Fibroblast of lung (primary cell): ENCODE data around the gene CCDC74B. TPM values are rescaled to one million over a fixed set of nuclear protein-coding genes. Genes with fewer than 3 reads are reported as not detected.
"Not testable (repeated sequence)": the region's sequence is repeated elsewhere in the genome, so short reads cannot be mapped to it uniquely, and the experiment has no call there.

Experiments
- DNase-seq, 2 donors: peaks; one replicate each; pipeline versions ENCODE4 v3.0.0 to v3.0.0-alpha.2; 2010; ENCODE audit warnings: low read depth in 2 of 2
- H2AFZ ChIP-seq: 2 replicates; pipeline ENCODE4 v1.5.1; 2012; ENCODE audit warnings: low read length, control low read depth, inconsistent platforms
- H3K27ac ChIP-seq: 2 replicates; pipeline ENCODE4 v1.5.1; 2011; ENCODE audit warnings: low read length, control low read depth; ENCODE audit not compliant: insufficient read depth
- H3K27me3 ChIP-seq: 2 replicates; pipeline ENCODE4 v1.5.1; 2011; ENCODE audit warnings: mild to moderate bottlenecking, low read length; ENCODE audit not compliant: control insufficient read depth, insufficient read depth
- H3K36me3 ChIP-seq: 2 replicates; pipeline ENCODE4 v1.5.1; 2011; ENCODE audit warnings: low read length; ENCODE audit not compliant: control insufficient read depth, insufficient read depth
- H3K4me1 ChIP-seq: 2 replicates; pipeline ENCODE4 v1.5.1; 2011; ENCODE audit warnings: low read length; ENCODE audit not compliant: control insufficient read depth, insufficient read depth; ENCODE audit errors: extremely low read depth
- H3K4me2 ChIP-seq: 2 replicates; pipeline ENCODE4 v1.5.1; 2011; ENCODE audit warnings: low read length, control low read depth; ENCODE audit not compliant: insufficient read depth; ENCODE audit errors: extremely low read depth
- H3K4me3 ChIP-seq, 4 experiments: fragments of 200-600 bp in 1 of 4; sonication (generic) in 1 of 4; replicated peaks in 1 of 4; 2 replicates each; pipeline ENCODE4 v1.5.1; 2011 to 2016; ENCODE audit warnings: low read length in 4 of 4, low read depth in 3 of 4, mild to moderate bottlenecking in 3 of 4, control low read depth in 2 of 4, inconsistent platforms in 1 of 4, mixed read lengths in 1 of 4; ENCODE audit not compliant: insufficient read depth in 1 of 4; ENCODE audit errors: control extremely low read depth in 1 of 4
- H3K79me2 ChIP-seq: 2 replicates; pipeline ENCODE4 v1.5.1; 2012; ENCODE audit warnings: mild to moderate bottlenecking, low read length, inconsistent platforms; ENCODE audit not compliant: control insufficient read depth, insufficient read depth
- H3K9ac ChIP-seq: 2 replicates; pipeline ENCODE4 v1.5.1; 2011; ENCODE audit warnings: mild to moderate bottlenecking, low read length, control low read depth; ENCODE audit not compliant: insufficient read depth
- H3K9me3 ChIP-seq: 2 replicates; pipeline ENCODE4 v1.5.1; 2012; ENCODE audit warnings: low read depth, low read length; ENCODE audit not compliant: control insufficient read depth, insufficient read depth
- H4K20me1 ChIP-seq: 2 replicates; pipeline ENCODE4 v1.5.1; 2011; ENCODE audit warnings: low read length; ENCODE audit not compliant: control insufficient read depth, insufficient read depth; ENCODE audit errors: extremely low read depth
- EZH2 ChIP-seq: IDR thresholded peaks from 2 replicates; pipeline ENCODE4 v1.5.1; 2012; ENCODE audit warnings: low read length, control low read depth, mild to moderate bottlenecking; ENCODE audit errors: missing control alignments
- polyA plus RNA-seq, 2 donors: library from polyadenylated mRNA; depleted of rRNA in 1 of 2; stranded (reverse) in 1 of 2; unstranded in 1 of 2; fragments of >200 nt; gene quantifications; 2 replicates each; pipeline ENCODE4 v1.2.1, GENCODE V29; 2011 to 2012; ENCODE audit warnings: missing spikeins in 1 of 2
- total RNA-seq: library from RNA; depleted of rRNA; stranded (reverse); fragments of >200 nt; gene quantifications from 2 replicates; pipeline ENCODE4 v1.2.1, GENCODE V29; 2014
- TF ChIP-seq, protein P1 (sequence below), 2 donors: IDR thresholded peaks in 1 of 2; conservative IDR thresholded peaks in 1 of 2; 1 replicate in 1 of 2; 2 replicates in 1 of 2; pipeline ENCODE4 v1.5.1; 2011 to 2012; ENCODE audit warnings: low read length in 2 of 2, control low read depth in 1 of 2, inconsistent platforms in 1 of 2, low read depth in 1 of 2, mild to moderate bottlenecking in 1 of 2

CCDC74B gene
- total and polyA plus RNA-seq, 2 donors (not counting 1 experiment from before 2014, with no cell fraction given): 1.8 to 2.0 TPM

DNA sequence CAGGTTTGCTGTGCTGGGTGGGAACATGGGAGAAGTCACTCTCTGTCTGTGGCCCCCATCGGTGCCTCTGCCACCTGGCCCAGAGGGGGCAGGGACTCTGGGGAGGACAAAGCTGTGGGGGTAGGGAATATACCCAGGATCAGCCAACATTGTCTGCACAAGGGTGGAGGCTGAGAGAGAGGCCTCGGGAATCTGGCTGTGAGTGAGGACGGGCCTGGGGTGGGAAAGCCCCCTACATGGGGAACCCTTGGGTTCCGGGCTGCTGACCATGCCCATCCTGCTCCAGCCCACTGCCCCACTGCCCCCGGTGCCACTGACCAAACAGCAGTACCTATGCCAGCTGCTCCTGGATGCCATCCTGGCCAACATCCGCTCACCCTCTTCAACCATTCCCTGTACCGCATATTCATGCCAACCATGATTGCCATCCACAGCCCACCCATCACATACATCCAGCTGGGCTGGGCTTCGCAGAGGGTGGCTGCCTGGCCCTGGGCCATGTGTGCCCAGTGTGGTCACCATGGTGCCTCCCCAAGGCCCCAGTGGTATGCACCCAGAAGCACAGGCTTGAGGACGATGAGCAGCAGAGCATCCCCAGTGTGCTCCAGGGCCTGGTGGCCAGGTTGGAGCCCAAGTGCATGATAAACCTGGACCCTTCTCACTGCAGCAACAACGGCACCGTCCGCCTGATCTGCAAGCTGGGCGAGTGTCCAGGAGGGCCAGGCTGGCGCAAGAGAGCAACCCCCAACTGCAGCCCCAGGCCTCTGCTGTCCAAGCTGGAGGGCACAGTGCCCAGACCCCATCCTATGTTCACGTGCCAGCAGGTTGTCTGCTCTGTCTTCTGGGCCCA is 9.0 kb downstream of the CCDC74B start:
- Histone ChIP-seq H3K27me3 (no peaks in the 10 kb centered on the region), H4K20me1 (no peaks in the 10 kb centered on the region), H3K4me2 (no peak overlapping the region), H3K9ac (no peak overlapping the region), H3K27ac (no peak overlapping the region), H3K4me1 (no peaks in the 10 kb centered on the region), H2AFZ (no peak overlapping the region), H3K79me2 (no peaks in the 10 kb centered on the region), H3K36me3 (no peaks in the 10 kb centered on the region), H3K9me3 (no peaks in the 10 kb centered on the region), H3K4me3 (no peak overlapping the region)
- no peak for DNase-seq
- TF ChIP-seq, protein P1, sequence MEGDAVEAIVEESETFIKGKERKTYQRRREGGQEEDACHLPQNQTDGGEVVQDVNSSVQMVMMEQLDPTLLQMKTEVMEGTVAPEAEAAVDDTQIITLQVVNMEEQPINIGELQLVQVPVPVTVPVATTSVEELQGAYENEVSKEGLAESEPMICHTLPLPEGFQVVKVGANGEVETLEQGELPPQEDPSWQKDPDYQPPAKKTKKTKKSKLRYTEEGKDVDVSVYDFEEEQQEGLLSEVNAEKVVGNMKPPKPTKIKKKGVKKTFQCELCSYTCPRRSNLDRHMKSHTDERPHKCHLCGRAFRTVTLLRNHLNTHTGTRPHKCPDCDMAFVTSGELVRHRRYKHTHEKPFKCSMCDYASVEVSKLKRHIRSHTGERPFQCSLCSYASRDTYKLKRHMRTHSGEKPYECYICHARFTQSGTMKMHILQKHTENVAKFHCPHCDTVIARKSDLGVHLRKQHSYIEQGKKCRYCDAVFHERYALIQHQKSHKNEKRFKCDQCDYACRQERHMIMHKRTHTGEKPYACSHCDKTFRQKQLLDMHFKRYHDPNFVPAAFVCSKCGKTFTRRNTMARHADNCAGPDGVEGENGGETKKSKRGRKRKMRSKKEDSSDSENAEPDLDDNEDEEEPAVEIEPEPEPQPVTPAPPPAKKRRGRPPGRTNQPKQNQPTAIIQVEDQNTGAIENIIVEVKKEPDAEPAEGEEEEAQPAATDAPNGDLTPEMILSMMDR (conservative IDR thresholded peaks at IDR 0.05 in 1 of 2, IDR thresholded peaks at IDR 0.05 in 1 of 2; ENCODE audit: low read depth in 1 of 2, low read length in 2 of 2): no peak
- no peak for TF ChIP-seq EZH2

DNA sequence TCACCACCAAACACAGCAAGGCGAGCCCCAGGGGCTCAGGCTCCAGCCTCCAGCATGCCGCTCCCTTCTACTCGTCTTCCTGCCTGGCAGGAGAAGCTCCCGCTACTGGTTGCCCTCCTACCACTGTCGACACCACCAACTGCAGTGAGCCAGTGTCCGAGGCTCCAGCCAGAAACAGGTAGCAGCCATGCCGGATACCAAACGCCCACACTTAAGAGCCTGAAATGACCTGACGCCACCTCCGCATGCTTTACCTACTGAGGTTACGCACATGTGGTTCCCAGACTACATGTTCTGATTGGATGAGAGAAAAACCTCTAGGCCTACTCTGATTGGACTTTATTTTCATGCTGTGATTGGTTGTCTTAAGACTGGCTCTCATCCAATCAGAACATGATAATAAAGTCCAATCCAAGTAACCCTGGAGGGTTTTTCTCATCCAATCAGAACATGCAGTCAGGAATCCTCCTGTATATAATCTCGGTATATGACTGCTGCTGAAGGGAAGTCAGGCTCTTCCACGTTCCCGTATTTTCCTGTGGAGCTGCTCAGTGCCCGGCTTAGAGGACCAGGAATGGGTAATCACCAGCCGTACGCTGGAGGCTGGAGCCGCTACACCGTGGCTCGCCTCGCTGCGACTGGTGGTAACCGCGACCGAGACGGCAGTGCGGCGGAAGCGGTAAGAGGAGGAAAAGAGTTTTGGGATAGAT is 15.6 kb downstream of the CCDC74B start, which contains the start of gene POTEF:
TSS of gene POTEF (minus strand) at position 103 of the 710 bp plus-strand sequence. CDS start 8,707 bp downstream, outside the sequence.
- H3K4me3 ChIP-seq, H3K9me3 ChIP-seq: not testable (repeated sequence)

DNA sequence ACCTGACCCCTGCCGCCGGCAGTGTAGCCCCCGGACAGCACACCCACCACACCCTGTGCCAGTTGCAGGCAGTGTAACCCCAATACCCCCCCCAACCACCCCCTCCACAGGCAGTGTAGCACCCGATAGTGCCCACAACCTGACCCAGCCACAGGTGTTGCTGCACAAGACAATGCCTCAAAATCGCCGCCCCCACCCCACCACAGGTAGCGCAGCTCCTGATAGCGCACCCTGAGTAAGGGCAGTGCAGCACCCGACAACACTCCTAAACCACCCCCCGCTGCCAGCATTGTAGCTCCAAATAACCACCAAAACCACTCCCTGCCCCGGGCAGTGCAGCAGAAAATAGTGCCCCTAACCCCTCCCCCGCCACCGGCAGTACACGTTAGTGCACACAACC is 16.4 kb downstream of the CCDC74B start:
- not testable (repeated sequence) for H4K20me1 ChIP-seq, H3K4me2 ChIP-seq, DNase-seq, H3K79me2 ChIP-seq, H3K4me3 ChIP-seq, H2AFZ ChIP-seq, H3K4me1 ChIP-seq, H3K36me3 ChIP-seq, H3K27me3 ChIP-seq, H3K9ac ChIP-seq, H3K9me3 ChIP-seq, H3K27ac ChIP-seq

More for the DNA sequence above, 15.6 kb downstream of the CCDC74B start, which contains the start of gene POTEF:
- H3K4me1 ChIP-seq, H3K36me3 ChIP-seq, H3K79me2 ChIP-seq, H3K27ac ChIP-seq, DNase-seq, H3K27me3 ChIP-seq, H2AFZ ChIP-seq, H4K20me1 ChIP-seq, H3K9ac ChIP-seq, H3K4me2 ChIP-seq: not testable (repeated sequence)

DNA sequence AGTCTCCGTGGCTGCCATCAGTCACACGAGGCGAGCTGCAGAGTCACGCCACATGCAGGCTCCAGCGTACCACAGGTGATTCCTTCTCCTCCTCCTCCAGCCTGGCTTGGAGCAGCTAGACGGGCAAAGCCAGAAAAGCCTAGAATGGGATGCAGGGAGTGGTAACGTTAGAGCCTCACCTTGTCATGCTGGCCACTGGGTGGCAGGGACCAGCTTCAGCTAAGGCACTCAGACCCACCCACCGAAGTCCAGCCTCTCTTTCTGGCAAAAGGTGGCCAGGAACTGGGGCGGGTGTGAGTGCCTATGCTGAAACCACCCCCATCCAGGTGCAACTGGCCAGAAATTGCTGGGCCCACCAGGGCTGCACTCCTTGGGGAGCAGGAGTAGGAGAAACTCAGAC is 17.2 kb downstream of the CCDC74B start:
- H4K20me1 ChIP-seq, H3K79me2 ChIP-seq, H3K9me3 ChIP-seq, H3K27ac ChIP-seq, DNase-seq, H2AFZ ChIP-seq, H3K27me3 ChIP-seq, H3K9ac ChIP-seq, H3K4me2 ChIP-seq, H3K4me3 ChIP-seq, H3K36me3 ChIP-seq, H3K4me1 ChIP-seq: not testable (repeated sequence)

DNA sequence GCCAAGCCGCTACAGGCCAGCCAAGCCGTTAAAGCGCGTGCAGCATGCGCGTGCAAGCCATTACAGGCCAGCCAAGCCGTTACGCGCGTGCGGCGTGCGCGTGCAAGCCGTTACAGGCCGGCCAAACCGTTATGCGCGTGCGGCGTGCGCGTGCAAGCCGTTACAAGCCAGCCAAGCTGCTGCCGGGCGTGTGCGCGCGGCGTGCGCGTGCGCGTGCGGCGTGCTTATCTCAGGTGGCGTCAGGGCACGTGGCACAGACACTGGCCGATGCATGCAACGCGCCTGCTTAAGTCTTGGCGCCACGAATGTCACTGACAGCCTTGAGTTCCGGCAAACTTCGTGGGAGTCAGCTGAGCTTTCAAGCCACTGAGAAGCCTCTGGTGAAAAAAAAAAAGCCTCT is 24.0 kb downstream of the CCDC74B start:
- H4K20me1 ChIP-seq, H3K4me1 ChIP-seq, DNase-seq, H2AFZ ChIP-seq, H3K27ac ChIP-seq, H3K79me2 ChIP-seq, H3K4me2 ChIP-seq, H3K9me3 ChIP-seq, H3K27me3 ChIP-seq, H3K36me3 ChIP-seq, H3K9ac ChIP-seq, H3K4me3 ChIP-seq: not testable (repeated sequence)
